HG02610 (cell line): ENCODE results near the gene NCSTN.

Experiments
- ATAC-seq: cut with Tn5 transposase; IDR thresholded peaks from one replicate; pipeline ENCODE4 v1.9.1; 2021; ENCODE audit warnings: mild to moderate bottlenecking, moderate library complexity; ENCODE audit not compliant: unreplicated experiment

NCSTN gene

GRCh38 chr1:160346958-160347357 is 3.8 kb downstream of the NCSTN start:
- ATAC-seq, result peak; percentile 30

GRCh38 chr1:160351629-160352028 is 8.4 kb downstream of the NCSTN start:
- ATAC-seq, result no peak

- ATAC-seq, result no peak
Measured at GRCh38 chr1:160352555-160352954, 9.4 kb downstream of the NCSTN start.

- no peak for ATAC-seq
Measured at GRCh38 chr1:160353223-160353622, 10.0 kb downstream of the NCSTN start.

GRCh38 chr1:160354388-160354985 is 11.3 kb downstream of the NCSTN start:
- no peak for ATAC-seq

GRCh38 chr1:160357286-160358002 is 14.3 kb downstream of the NCSTN start:
- ATAC-seq, result no peak

- no peak for ATAC-seq
Measured at GRCh38 chr1:160358073-160358472, 14.9 kb downstream of the NCSTN start.

GRCh38 chr1:160359559-160360226 is 16.5 kb downstream of the NCSTN start:
- ATAC-seq, result no peak

GRCh38 chr1:160360227-160360695 is 17.1 kb downstream of the NCSTN start:
- no peak for ATAC-seq

- ATAC-seq, result no peak
Measured at GRCh38 chr1:160361199-160361598, 18.0 kb downstream of the NCSTN start.

GRCh38 chr1:160361814-160362167 is 18.6 kb downstream of the NCSTN start:
- ATAC-seq, result no peak

- ATAC-seq, result no peak
Measured at GRCh38 chr1:160362168-160362957, 19.2 kb downstream of the NCSTN start.

- no peak for ATAC-seq
Measured at GRCh38 chr1:160363010-160363409, 19.8 kb downstream of the NCSTN start.

GRCh38 chr1:160363951-160364735 is 21.0 kb downstream of the NCSTN start:
- ATAC-seq, result no peak

GRCh38 chr1:160365325-160365724 is 22.1 kb downstream of the NCSTN start:
- no peak for ATAC-seq

GRCh38 chr1:160366731-160367515 is 23.7 kb downstream of the NCSTN start, which contains the start of gene NHLH1:
Gene NHLH1 (plus strand): TSS chr1:160367071. CDS start chr1:160370732, 3,661 bp downstream.
- no peak for ATAC-seq

GRCh38 chr1:160367516-160367900 is 24.3 kb downstream of the NCSTN start:
- no peak for ATAC-seq

- ATAC-seq, result no peak
Measured at GRCh38 chr1:160367934-160368923, 25.0 kb downstream of the NCSTN start.
